NCI-H2107 treated with DMSO at 0.1 percent for 48 hours (cell line): ENCODE data around the gene BTAF1.

Source experiments
- DNase-seq: peaks from one replicate; lab custom pipeline; 2025; ENCODE audit not compliant: unreplicated experiment; lab: John Stamatoyannopoulos, UW

BTAF1 gene

DNA sequence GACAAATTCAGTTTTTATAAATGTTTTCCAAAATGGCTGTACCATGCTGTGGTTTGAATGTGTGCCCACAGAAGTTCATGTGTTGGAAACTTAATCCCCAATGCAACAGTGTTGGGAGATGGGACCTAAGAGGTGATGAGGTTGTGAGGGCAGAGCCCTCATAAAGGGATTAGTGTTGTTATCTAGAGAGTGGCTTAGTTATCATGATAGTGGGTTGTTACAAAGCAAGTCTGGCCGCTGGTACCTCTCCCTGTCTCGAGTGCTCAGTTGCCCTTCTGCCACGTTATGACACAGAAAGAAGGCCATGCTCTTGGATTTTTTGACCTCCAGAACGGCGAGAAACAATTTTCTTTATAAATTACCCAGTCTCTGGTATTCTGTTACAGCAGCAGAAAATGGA, 119.0 kb downstream of the BTAF1 start:
- no peak for DNase-seq

DNA sequence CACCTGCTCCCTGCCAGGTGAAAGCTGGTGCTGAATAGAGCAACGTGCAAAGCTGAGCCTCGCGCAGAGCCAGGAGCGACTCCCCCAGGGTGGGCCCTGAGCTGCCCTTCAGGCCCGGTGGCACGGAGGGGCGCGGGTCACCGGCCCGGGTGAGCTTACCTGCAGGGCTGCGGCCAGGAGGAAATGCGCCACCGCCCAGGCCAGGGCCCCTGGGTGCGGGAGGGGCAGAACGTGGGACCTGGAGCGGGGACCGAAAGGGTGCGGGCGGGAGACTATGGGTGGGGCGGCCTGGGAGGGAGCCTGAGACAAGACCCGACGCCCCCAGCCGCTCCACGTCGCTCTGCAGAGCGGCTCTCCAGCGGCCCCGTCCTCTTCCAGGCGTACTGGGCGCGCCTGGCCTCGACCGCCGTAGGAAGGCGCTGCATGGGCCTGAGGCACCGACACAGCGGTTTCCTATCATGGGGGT, 122.1 kb downstream of the BTAF1 start:
- no peak for DNase-seq

DNA sequence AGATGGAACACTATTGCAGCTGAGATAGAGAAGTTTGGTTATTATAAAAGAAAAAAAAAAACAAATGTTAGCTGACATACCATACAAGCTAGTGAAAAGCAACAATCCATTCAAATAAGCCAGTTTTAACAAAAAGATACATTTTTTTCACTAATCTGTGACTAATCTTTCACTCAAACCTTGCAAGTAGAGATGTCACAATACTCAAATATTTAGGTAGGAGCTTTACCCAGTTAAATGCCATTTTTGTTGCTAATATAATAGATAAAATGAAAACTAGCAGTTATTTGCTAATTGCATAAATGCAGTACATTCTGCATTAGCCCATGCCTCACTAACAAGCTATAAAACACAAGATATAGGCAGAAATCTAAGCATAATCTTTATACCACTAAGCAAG, 123.6 kb downstream of the BTAF1 start:
- DNase-seq, result no peak

DNA sequence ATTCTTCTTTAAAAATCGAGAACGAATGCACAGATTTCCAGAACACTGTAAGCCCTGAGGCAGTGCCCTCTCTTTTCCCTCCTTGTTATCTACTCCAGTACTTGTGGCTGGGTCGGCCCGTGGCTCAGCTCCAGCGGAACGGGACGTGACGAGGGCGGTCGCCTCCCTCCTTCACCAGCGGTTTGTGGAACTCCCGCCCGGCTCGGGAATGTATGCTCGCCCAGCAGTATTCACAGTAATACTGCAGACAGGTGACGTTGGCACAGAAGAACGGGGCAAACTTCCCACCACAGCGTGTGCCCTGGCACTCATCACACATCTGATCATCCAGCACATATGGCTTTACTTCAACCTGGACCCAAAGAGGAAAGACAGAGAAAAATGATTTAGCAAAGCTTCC, 128.5 kb downstream of the BTAF1 start:
- no peak for DNase-seq

DNA sequence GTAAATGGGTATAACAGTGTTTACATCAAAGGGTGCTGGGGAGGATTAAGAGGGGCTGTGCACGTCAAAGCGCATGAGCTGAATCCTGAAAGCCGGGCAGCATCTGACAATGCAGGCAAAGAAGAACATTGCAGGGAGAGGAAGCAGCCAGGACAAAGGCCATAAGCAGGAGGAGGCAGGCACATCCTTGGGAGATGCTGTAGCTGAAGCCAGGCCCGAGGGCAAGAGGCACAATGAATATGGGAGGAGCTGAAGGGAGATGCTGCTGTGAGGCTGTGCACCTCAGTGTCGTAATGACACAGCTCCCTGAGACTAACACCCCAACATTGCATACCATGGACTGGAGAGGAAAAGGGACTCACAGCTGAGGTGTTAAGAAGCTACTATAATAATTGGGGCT, 129.2 kb downstream of the BTAF1 start:
- DNase-seq, result no peak

DNA sequence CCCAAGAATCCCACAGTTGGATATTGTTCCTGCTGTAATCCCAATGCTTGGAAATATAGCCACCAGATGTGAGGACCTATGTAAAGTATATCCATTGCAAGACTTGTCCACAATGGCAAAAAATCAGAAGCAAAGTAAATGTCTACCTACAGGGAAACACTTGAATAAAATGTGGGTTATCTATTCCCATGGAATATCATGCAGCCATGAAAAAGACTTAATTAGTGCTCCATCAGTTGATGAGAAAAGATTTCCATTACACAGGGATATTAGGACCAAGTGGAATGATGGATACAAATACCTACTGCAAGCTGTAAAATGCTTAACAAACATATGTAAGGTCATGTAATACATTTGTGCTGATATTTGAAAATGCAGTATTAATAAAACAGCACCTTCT, 131.2 kb downstream of the BTAF1 start:
- no peak for DNase-seq

DNA sequence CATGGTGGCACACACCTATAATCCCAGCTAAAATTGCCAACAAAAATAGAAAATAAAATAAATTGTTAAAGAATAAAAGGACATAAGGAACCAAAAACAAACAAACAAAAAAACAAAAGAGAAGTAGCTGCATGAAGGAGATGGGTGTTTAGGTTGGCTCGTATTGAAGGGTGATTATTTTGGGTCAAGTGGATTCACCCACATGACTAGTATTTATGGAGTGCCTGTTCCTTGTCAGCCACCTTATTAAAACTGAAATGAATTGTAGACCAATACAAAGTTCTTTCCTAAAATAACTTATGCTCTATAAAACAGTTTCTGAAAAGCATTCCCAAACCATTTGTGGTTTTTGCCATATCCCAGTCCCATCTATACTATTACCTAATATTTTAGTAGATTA, 138.7 kb downstream of the BTAF1 start:
- no peak for DNase-seq

DNA sequence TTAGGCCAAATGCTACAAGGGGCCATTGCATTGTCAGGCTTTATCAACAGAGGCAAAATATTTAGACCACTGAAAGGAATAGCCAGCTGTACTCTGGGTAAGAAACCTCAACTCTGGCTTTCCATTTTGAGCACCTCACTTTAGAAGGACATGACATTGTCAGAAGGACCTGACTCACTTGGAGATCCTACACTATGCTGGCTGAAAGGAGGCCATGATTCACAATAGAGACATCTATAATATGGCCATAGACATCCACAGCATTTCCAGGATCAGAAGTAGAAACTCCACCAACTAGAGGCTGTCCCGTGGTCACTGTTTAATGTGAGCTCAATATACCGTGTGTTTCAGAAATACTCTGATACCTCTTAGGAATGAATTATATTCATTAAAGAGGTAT, 140.9 kb downstream of the BTAF1 start:
- no peak for DNase-seq

DNA sequence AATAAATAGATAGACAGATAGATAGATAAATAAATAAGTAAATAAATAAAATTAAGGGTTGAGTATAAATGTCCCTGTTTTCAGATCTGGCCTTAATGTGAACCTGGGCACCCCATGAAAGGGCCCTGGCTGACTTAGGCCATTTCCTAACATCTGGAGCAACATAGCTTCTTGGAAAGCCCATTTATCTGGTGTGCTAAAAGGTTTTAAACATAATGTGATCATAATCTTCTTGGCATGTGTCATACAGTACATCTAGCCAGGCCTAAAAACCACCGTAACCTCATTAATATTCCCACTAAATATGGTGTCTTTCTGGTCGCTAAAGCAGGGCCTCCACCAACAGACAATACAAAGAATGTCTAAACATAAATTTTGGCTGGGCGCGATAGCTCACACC, 142.8 kb downstream of the BTAF1 start:
- no peak for DNase-seq

DNA sequence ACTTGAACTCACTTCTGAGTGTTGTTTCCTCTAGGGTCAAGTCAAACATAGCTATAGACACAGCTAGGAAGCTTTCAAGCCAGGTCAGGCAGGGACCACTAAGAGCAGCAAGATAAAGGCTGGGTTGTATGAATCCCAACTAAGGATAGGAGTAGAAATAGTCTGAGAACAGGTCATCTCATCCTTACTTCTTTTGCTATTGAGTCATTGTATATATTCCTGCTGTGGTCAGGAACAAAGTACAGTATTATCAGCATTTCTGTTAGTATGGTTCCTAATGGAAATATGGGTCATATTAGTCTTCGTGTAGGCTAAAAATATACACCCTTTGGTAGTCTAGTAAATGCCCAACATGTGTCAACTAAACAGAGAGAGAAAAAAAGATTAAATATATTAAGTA, 145.3 kb downstream of the BTAF1 start:
- DNase-seq, result no peak

DNA sequence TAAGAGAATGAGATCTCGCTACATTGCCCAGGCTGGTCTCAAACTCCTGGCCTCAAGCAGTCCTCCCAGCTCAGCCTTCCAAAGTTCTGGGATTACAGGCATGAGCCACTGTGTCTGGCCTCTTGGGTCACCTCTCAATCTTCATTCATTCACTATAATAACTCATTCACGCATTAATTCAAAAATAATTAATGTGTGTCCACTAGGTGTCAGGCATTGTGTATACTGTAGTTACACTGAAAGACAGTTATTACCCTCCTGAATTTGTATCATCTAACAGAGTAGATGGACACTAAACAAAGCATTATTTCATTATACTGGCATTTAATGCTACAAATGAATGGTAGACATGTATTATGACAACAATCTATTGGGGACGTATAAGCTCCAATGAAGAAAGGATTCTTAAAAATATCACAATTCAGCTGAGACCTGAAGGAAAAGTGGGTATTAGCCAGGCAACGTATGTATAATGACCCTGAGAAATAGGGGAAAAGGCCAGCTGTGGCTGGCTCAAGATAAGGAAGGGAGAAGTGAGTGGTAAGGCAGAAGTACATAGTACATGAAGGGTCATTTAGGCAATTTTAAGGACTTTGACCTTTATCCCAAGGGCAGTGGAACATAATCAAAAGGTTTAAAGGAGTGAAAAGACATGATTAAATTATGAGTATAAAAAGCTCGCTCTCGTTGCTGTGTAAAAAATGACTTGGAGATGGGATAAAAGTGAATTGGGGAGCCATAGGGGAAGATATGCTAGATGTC, 150.7 kb downstream of the BTAF1 start:
- DNase-seq, result no peak

DNA sequence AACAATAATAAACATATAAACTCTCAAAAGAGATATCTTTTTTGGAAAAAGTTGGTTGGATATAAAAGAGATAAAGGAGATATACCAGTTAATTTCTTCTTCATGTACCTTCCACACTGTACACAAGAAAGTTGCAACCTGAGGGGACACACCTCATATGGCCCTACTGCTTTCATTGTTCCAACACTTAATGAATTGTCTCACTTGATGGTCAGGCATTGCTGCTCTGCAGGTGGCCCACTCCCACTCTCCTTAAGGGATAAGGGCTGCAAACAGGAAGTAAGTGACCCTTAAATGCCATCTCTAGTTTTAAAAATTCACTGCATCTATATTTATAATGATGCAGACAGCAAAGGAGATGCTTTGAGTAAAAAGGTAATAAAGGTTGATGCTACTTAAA, 152.3 kb downstream of the BTAF1 start:
- DNase-seq, result no peak

DNA sequence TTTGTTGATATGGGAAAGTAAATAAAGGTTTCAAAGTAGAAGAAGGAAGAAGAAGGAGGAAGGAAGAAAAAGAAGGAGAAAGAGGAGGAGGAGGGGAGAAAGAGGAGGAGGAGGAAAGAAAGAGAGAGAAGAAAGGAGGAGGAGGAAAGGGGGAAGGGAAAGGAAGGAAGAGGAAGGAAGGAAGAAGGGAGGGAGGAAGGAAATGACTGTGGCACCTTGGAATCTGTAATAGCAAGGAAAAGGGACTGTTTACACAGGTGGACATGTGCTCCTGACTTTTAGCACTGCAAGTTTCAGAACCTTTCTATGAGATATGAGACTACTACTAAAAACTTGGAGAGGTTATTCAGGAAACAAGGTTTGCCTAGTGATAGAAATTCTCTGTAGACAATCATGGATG, 153.2 kb downstream of the BTAF1 start:
- no peak for DNase-seq

DNA sequence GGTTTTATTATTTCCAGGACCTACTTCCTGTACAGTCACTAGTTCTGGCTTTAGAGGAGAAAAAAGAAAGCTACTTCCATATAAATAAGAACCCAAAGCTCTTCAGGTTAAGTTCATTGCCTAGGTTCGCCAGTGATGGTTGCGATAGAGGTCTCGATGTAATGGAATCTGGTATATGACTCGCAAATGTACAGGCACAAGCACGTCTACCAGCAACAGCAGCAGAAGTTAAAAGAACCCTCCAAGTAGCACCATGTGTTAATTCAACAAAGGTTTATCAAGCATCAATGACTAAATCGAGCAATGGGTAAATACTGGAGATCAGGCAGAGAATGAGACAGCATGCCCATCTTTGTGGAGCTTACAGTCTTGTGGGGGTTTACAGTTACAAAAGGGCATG, 155.4 kb downstream of the BTAF1 start:
- DNase-seq, result no peak
